Measurements from ENCODE around the gene PTMA. TPM values are rescaled to one million over a fixed set of nuclear protein-coding genes. Genes with fewer than 3 reads are reported as not detected.
A peak's percentile ranks its signal among the peaks of the same experiment; 100 is the strongest.

PTMA gene
- total RNA-seq, 4 donors from 2014 or later = 631 to 1,160 (median 1,099) TPM

GRCh38 chr2:231696004-231696367, 12.3 kb upstream of the PTMA start:
- H3K36me3 ChIP-seq = no peaks in the 10 kb centered on the region
- no peak overlapping the region for H3K4me3 ChIP-seq (replicated peaks in 1 of 3)
- peaks cover 3 to 21% of the 10 kb centered on the region in 2 donors for H3K4me1 ChIP-seq
- no peaks in the 10 kb centered on the region for H3K27me3 ChIP-seq
- 56 to 84% methylated on average over 2 of the region's 2 CpGs for WGBS, 2 donors
- peak in 1 of 2 donors; percentile 15 for DNase-seq
- peak overlapping the region in 2 of 3 donors; percentile 32 to 50 for H3K27ac ChIP-seq
- intact Hi-C loops (cut with DNase I) = no loop called here
- no peaks in the 10 kb centered on the region for H3K9me3 ChIP-seq
- TF ChIP-seq POLR2A (IDR thresholded peaks at IDR 0.05) = no peak
- TF ChIP-seq, protein P1, sequence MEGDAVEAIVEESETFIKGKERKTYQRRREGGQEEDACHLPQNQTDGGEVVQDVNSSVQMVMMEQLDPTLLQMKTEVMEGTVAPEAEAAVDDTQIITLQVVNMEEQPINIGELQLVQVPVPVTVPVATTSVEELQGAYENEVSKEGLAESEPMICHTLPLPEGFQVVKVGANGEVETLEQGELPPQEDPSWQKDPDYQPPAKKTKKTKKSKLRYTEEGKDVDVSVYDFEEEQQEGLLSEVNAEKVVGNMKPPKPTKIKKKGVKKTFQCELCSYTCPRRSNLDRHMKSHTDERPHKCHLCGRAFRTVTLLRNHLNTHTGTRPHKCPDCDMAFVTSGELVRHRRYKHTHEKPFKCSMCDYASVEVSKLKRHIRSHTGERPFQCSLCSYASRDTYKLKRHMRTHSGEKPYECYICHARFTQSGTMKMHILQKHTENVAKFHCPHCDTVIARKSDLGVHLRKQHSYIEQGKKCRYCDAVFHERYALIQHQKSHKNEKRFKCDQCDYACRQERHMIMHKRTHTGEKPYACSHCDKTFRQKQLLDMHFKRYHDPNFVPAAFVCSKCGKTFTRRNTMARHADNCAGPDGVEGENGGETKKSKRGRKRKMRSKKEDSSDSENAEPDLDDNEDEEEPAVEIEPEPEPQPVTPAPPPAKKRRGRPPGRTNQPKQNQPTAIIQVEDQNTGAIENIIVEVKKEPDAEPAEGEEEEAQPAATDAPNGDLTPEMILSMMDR (IDR thresholded peaks at IDR 0.05) = no peak

- DNase-seq = peak; percentile 91
These were observed 9.3 kb upstream of the PTMA start for GRCh38 chr2:231699006-231699405.

GRCh38 chr2:231701456-231702373, 6.6 kb upstream of the PTMA start:
- TF ChIP-seq POLR2A (IDR thresholded peaks at IDR 0.05) = peak in 1 of 2 donors; percentile 70
- TF ChIP-seq, protein P1 (IDR thresholded peaks at IDR 0.05) = no peak
- WGBS, 2 donors = 29 to 43% methylated on average over 18 to 19 of the region's 22 CpGs
- Histone ChIP-seq H3K36me3 (no peaks in the 10 kb centered on the region), H3K27me3 (no peaks in the 10 kb centered on the region), H3K9me3 (no peaks in the 10 kb centered on the region), H3K4me3 (replicated peaks in 1 of 3) (no peak overlapping the region), H3K4me1 (peaks cover 31 to 52% of the 10 kb centered on the region in 2 donors), H3K27ac (peak overlapping the region; percentile 81 to 93 (median 91))
- DNase-seq = peak; percentile 99
- intact Hi-C loops (cut with DNase I) = no loop called here

More at GRCh38 chr2:231699006-231699405, 9.3 kb upstream of the PTMA start:
- 27 to 47% methylated on average over 8 to 9 of the region's 9 CpGs for whole genome bisulfite sequencing, 2 donors
- Histone ChIP-seq H3K9me3 (no peaks in the 10 kb centered on the region), H3K4me1 (peaks cover 19 to 41% of the 10 kb centered on the region in 2 donors), H3K36me3 (no peaks in the 10 kb centered on the region), H3K27ac (peak overlapping the region in 2 of 3 donors; percentile 12 to 60), H3K27me3 (no peaks in the 10 kb centered on the region), H3K4me3 (replicated peaks in 1 of 3) (no peak overlapping the region)
- no peak for TF ChIP-seq POLR2A (IDR thresholded peaks at IDR 0.05)
- TF ChIP-seq, protein P1 (IDR thresholded peaks at IDR 0.05) = no peak
- intact Hi-C loops (cut with DNase I) = no loop called here

GRCh38 chr2:231704017-231704416, 4.3 kb upstream of the PTMA start:
- Histone ChIP-seq H3K27me3 (no peaks in the 10 kb centered on the region), H3K27ac (peak overlapping the region in 2 of 3 donors; percentile 20 to 91), H3K4me3 (replicated peaks in 1 of 3) (no peak overlapping the region), H3K36me3 (no peaks in the 10 kb centered on the region), H3K9me3 (no peaks in the 10 kb centered on the region), H3K4me1 (peaks cover 28 to 52% of the 10 kb centered on the region in 2 donors)
- TF ChIP-seq, protein P1 (IDR thresholded peaks at IDR 0.05) = no peak
- TF ChIP-seq POLR2A (IDR thresholded peaks at IDR 0.05) = no peak
- no peak for DNase-seq
- 86 to 98% methylated on average over 3 of the region's 3 CpGs for WGBS, 2 donors
- intact Hi-C loops (cut with DNase I) = no loop called here

Data from thyroid gland (tissue), 4 donors.